CD4-positive, alpha-beta T cell treated with Interleukin-15 for 1 hour (primary cell): Measurements from ENCODE around the gene ADD3.

Experiments used
- DNase-seq: peaks from one replicate; pipeline ENCODE4 v3.0.0-alpha.2; 2020

ADD3 gene

DNA sequence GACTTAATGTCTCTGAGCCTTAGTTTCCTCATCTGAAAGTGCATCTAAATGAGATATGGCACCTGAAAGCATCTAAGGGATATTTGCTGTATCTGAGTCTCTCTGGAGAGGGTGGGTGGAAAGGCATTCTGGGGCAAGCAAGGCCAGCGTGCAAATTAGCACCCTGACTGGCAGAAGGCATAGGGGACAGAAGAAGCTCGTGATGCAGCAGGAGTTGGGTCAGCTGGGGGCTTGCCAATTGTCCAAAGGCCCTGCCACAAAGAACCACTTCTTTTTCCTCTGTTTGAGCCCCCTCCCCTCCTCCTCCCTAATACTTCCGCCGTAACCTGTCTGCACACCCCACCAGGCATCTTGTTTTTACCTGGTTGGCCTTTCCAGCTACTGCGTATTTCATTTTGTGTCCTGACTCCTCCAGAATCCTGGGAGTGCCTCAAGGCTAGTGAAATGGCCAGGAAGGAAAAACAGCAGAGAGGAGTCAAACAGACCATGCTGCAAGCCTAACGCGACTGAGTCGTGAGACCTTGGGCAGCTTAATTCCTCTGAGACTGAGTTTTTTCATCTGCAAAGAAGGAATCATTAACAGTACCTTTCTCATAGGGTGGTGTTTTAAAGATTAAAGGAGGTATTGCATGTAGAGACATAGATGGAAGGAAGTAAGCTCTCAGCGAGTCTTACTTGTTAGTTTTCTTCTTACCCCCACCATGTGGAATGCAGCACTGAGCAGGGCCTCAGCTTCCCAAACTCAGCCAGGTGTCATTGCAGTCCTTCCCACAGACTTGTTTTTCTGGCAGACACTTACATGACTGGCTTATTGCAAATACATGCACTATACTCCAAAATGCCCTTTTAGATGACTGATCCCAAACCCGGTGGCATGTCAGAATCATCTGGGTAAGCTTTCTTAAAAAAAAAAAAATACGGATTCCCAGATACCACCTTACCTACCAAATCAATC is 150.5 kb downstream of the ADD3 start:
- DNase-seq: no peak

DNA sequence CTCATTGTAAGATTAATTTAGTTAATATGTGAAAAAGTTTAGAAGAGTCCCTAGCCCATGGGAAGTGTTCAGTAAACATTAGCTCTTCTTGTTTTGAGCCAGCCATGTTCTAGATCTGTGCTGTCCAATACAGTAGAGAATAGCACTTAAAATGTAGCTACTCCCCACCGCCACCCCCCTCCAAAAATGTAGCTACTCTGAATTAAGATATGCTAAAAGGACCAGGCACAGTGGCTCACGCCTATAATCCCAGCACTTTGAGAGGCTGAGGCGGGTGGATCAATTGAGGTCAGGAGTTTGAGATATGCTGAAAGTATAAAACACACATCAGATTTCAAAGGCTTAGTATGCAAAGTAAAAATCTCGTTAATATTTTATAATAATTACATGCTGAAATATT is 152.3 kb downstream of the ADD3 start:
- DNase-seq: no peak

GRCh38 chr10:110160522-110160921 is 152.7 kb downstream of the ADD3 start:
- DNase-seq: no peak

GRCh38 chr10:110162741-110163145 is 155.0 kb downstream of the ADD3 start:
- DNase-seq: no peak

GRCh38 chr10:110163192-110163773 is 155.5 kb downstream of the ADD3 start:
- DNase-seq: no peak

DNA sequence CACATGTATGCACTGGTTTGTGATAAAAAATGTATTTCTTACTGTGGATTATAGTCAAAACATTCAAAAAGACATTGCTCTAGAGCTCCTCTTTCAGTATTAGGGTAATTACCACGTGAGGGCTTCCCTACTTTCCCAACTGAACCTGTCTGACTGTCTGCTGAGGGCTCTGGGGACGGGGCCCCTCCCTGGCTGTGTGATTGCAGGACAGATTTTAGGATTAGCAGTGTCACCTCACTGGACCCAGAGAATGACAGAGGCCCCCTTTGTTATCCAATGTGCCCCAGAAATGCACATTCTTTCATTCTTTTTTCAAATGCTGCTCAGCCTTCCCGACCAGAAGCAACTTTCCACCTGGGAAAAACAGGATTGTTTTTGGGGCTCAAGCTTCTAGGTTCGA is 156.1 kb downstream of the ADD3 start:
- no peak for DNase-seq

GRCh38 chr10:110165239-110165638 is 157.5 kb downstream of the ADD3 start:
- DNase-seq: no peak

- DNase-seq: no peak
Observed at GRCh38 chr10:110167149-110167548, 159.4 kb downstream of the ADD3 start.

GRCh38 chr10:110168601-110169481 is 161.1 kb downstream of the ADD3 start:
- DNase-seq: no peak

GRCh38 chr10:110169586-110169985 is 161.8 kb downstream of the ADD3 start:
- no peak for DNase-seq

DNA sequence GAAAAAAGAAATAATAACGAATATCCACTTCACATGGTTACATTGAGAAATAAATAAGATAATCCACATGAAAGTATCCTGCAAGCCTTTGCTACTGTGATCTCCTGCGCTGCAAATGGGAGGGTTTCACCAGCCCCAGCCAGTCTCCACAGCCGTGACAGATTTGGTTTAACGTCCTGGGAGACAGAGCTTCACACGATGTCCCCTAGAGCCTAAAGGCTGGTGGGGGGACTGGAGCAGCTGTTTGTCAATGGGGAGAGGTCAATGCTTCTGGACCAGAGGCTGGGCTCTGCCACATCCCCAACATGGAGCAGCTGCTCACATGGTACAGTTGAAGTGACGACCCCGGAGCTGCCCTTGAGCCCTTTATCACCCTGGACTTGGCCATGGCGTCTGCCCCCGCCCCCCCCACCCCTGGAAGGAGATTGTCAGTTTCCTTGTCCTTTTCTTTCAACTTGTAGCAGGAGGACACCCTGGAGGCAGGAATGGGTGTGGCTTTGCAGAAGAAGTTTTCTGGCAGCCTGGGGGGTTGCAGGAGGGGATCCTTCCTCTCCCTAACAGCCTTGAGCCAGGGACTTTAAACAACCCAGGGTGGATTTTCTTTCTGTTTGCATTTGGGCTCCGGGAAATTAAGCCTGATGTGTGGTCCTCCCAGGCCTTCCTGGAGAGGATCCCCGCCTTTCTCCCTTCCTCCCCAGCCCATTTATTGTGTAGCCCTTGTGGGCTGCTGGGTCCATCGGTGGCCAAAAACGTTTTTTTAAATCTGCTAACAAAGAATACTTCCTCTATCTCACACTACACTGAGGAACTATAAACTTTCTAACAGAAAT is 162.6 kb downstream of the ADD3 start:
- DNase-seq: no peak

DNA sequence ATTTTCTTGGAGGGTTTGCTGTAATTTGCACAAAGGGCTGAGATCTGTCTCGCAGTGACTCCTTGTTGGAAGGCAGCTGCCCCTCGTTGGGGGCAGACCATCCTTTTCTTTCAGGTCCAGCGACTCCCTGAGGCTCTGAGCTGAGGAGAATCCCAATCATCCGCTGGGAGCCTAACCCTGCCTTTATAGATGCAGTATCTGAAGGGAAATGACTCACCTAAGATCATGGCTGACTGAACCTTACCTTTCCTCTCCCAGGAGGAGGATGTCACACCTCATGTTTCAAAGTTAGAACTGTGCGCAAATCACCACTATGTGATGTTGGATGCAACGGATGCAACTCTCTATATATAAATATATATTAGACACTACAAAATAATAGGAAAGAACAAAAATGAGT is 163.2 kb downstream of the ADD3 start:
- DNase-seq: no peak

- DNase-seq: no peak
Observed at GRCh38 chr10:110172155-110172554, 164.4 kb downstream of the ADD3 start.

DNA sequence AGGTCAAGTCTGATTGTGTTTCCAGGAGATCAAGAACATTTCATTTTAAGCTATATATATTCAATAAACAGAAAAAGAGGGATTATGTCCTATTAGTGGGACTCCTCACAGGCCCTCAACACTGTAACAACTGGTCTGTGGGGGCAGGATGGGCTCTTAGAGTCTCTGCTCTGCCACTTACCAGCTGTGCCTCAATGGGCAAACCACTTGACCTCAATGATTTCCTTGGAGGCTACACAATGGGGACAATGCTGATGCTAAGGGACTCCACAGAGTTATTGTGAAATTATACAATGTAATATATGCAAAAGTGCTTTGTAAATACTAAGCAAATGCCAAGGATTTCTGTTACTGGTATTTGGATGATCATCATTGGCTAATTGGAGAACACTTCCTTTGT is 166.4 kb downstream of the ADD3 start:
- DNase-seq: no peak

GRCh38 chr10:110174816-110175215 is 167.0 kb downstream of the ADD3 start:
- no peak for DNase-seq

- DNase-seq: no peak
Observed at GRCh38 chr10:110175406-110175805, 167.6 kb downstream of the ADD3 start.

GRCh38 chr10:110176141-110177030 is 168.6 kb downstream of the ADD3 start:
- DNase-seq: no peak

DNA sequence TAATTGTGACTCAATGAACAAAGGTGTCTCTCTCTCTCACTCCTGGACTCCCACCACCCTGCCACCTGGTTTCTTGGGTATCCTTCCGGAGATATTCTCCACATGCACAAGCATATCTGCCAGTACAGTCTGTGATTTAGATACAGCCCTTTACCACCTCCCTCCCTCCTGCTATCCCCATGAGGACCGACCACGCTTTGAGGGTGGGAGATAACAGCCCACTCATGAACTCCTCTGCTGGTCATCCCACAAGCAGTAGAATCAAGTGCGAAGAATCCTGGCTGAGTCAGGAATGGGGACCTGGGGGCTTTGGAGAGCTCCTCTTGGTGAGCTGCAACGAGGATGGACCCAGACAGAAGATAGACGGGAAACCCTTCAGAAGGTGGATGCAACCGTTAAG is 171.4 kb downstream of the ADD3 start:
- no peak for DNase-seq

DNA sequence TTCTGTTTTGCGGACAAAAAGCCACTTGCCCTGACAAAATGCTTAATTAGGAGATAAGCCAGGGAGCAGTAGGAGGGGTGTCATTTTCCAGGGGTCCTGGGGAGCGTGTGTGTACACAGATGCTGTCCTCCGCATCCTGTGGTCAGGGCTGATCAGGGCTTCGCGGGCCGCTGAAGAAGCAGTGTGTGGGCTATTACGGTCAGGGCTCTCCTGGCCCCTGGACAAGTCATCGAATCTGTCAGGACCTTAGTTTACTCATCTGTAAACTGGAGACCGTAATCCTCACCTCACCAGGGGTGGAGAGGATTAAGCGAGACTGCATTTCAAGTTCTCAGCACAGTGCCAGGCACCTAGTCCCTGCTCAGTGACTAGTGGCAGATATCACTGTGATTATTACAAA is 173.7 kb downstream of the ADD3 start:
- DNase-seq: no peak

GRCh38 chr10:110181911-110182310 is 174.1 kb downstream of the ADD3 start:
- DNase-seq: no peak

DNA sequence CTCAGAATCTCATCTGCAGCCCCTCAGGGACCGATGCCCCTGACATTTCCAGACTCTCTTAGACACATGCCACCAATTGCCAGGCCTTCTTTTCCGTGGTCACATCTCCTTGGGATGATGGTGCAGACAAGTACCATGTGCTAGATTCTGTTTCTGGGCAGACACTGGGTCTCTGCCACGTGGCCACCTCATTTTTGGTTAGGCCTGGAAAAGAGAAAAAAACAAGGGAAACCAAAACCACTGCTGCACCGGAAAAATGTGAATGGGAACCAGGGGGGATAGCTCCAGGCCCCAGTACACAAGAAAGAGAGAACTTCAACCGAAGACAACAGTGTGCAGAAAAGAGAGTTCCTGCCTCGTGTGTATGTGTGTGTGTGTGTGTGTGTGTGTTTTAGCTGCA is 176.6 kb downstream of the ADD3 start:
- no peak for DNase-seq
